OCI-LY7 (cell line): ENCODE measurements around the gene VAV1. TPM values are rescaled to one million over a fixed set of nuclear protein-coding genes. Genes with fewer than 3 reads are reported as not detected.

Experiments
- BruUV-seq: library from RNA; stranded (reverse); fragments of 400-500 nt; replicated peaks from 2 replicates; lab custom pipeline; 2021; lab: Mats Ljungman, UMichigan
- CTCF ChIA-PET: fragments of 300-600 bp; sonication (Branson Sonifier 250); formaldehyde crosslinking; loops from one replicate; lab custom pipeline; 2022; ENCODE audit warnings: antibody characterized with exemption; ENCODE audit not compliant: unreplicated experiment; lab: Charles Lee
- POLR2A ChIA-PET: fragments of 300-600 bp; sonication (Branson Sonifier 250); formaldehyde crosslinking; loops from one replicate; lab custom pipeline; 2022; ENCODE audit warnings: antibody characterized with exemption; lab: Charles Lee
- DNase-seq: peaks from one replicate; pipeline ENCODE4 v3.0.0-alpha.2; 2015; ENCODE audit warnings: low spot score
- H2AFZ ChIP-seq: fragments of 200-600 bp; sonication (generic), shearing (Covaris generic); 2 replicates; pipeline ENCODE4 v1.6.1; 2014; ENCODE audit warnings: mild to moderate bottlenecking, antibody characterized with exemption, low read length, moderate library complexity
- H3K27ac ChIP-seq: fragments of 200-600 bp; sonication (generic); 2 replicates; pipeline ENCODE4 v1.5.1; 2014; ENCODE audit warnings: mixed run types, low read depth, mild to moderate bottlenecking, moderate library complexity, low read length, inconsistent platforms; ENCODE audit not compliant: poor library complexity, severe bottlenecking
- H3K36me3 ChIP-seq: fragments of 200-600 bp; sonication (generic); 2 replicates; pipeline ENCODE4 v1.6.1; 2014; ENCODE audit warnings: mild to moderate bottlenecking, antibody characterized with exemption, low read length, moderate library complexity, mixed read lengths; ENCODE audit not compliant: insufficient read depth
- H3K4me1 ChIP-seq: fragments of 200-600 bp; sonication (generic); 2 replicates; pipeline ENCODE4 v1.5.1; 2014; ENCODE audit warnings: mild to moderate bottlenecking, low read length; ENCODE audit not compliant: insufficient read depth, poor library complexity, severe bottlenecking
- H3K4me2 ChIP-seq: fragments of 200-600 bp; sonication (generic); 2 replicates; pipeline ENCODE4 v1.6.1; 2014; ENCODE audit warnings: mild to moderate bottlenecking, low read length
- H3K4me3 ChIP-seq: fragments of 200-600 bp; sonication (generic); 2 replicates; pipeline ENCODE4 v1.5.1; 2014; ENCODE audit warnings: mild to moderate bottlenecking, low read depth, low read length; ENCODE audit not compliant: poor library complexity, severe bottlenecking
- H3K79me2 ChIP-seq: fragments of 200-600 bp; sonication (generic); 2 replicates; pipeline ENCODE4 v1.6.1; 2016; ENCODE audit warnings: low read depth, mild to moderate bottlenecking, low read length, moderate library complexity, mixed read lengths; ENCODE audit not compliant: insufficient read depth
- H3K9me2 ChIP-seq: fragments of 200-600 bp; sonication (generic); 2 replicates; pipeline ENCODE4 v1.6.1; 2016; ENCODE audit warnings: mild to moderate bottlenecking, low read length, mixed read lengths; ENCODE audit not compliant: insufficient read depth
- H3K9me3 ChIP-seq: fragments of 200-600 bp; sonication (generic); 2 replicates; pipeline ENCODE4 v1.6.1; 2014; ENCODE audit warnings: mild to moderate bottlenecking, mixed run types, low read length, mixed read lengths
- H4K20me1 ChIP-seq: fragments of 200-600 bp; sonication (generic); 2 replicates; pipeline ENCODE4 v1.6.1; 2014; ENCODE audit warnings: mild to moderate bottlenecking, antibody characterized with exemption, low read length, moderate library complexity, mixed read lengths; ENCODE audit not compliant: insufficient read depth
- EZH2phosphoT487 ChIP-seq: fragments of 200-600 bp; sonication (generic); IDR thresholded peaks from 2 replicates; pipeline ENCODE4 v1.6.1; 2018; ENCODE audit warnings: low read depth, borderline replicate concordance, mild to moderate bottlenecking, mixed run types, antibody characterized with exemption, low read length, moderate library complexity, mixed read lengths
- intact Hi-C: fragments of 100-400 bp; cut with micrococcal nuclease; formaldehyde crosslinking; loops from one replicate; pipeline ENCODE4 v1.10.0; 2022; ENCODE audit not compliant: unreplicated experiment
- total RNA-seq, 2 experiments: library from RNA; depleted of rRNA in 1 of 2; stranded (reverse); fragments of >200 nt in 1 of 2; shearing (Covaris generic) in 1 of 2; gene quantifications; 2 replicates each; pipeline ENCODE4 v1.2.3, GENCODE V29; 2014 to 2022
- TF ChIP-seq, protein P1 (sequence below): fragments of 200-600 bp; sonication (generic); conservative IDR thresholded peaks from 2 replicates; pipeline ENCODE4 v1.5.1; 2014; ENCODE audit warnings: mild to moderate bottlenecking, antibody characterized with exemption, low read length, moderate library complexity, mixed read lengths

VAV1 gene
- total RNA-seq, 2 experiments from 2014 or later: 90.7 to 107 TPM

DNA sequence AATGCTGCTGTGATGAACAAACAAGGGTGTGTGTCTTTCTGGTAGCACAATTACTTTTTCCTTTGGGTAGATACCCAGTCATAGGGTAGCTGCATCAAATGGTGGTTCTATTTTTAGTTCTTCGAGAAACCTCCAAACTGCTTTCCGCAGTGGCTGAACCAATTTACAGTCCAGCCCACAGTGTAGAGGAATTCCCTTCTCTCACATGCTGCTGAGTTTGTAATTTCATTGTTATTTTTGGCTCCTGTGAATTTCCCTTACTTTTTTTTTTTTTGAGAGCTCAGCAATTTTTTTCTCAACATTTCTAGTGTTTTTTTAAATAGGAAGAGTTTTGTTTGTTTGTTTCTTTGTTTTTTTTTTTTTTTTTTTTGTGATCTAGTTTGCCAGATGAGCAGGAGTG lies 77.4 kb downstream of the VAV1 start:
- CTCF ChIA-PET: no interaction called here

DNA sequence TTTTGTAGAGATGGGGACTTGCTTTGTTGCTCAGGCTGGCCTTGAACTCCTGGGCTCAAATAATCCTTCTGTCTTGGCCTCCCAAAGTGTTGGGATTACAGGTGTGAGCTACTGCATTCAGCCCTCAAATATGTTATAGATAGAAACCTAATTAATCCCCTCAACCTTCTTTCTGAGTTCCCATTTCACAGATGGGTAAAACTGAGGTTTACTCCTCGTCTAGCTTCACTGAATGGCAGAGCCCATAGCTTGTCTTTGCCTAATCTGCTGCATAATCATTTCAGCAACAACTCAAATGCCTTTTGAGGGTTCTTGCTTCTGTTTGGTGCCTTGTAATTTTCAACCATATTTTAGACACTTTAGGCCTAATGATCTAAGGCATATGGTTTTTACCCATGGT lies 78.9 kb downstream of the VAV1 start:
- POLR2A ChIA-PET: no interaction called here
- BruUV-seq: no TSS peak
- Histone ChIP-seq H3K9me2 (no peaks in the 10 kb centered on the region), H3K4me3 (no peak overlapping the region), H3K4me2 (no peak overlapping the region), H4K20me1 (no peaks in the 10 kb centered on the region), H3K4me1 (no peaks in the 10 kb centered on the region), H3K79me2 (no peaks in the 10 kb centered on the region), H3K36me3 (peaks cover 80% of the 10 kb centered on the region), H3K27ac (no peak overlapping the region), H3K9me3 (no peaks in the 10 kb centered on the region), H2AFZ (no peak overlapping the region)
- CTCF ChIA-PET: no interaction called here
- DNase-seq: no peak
- intact Hi-C loops: no loop called here
- TF ChIP-seq, protein P1, sequence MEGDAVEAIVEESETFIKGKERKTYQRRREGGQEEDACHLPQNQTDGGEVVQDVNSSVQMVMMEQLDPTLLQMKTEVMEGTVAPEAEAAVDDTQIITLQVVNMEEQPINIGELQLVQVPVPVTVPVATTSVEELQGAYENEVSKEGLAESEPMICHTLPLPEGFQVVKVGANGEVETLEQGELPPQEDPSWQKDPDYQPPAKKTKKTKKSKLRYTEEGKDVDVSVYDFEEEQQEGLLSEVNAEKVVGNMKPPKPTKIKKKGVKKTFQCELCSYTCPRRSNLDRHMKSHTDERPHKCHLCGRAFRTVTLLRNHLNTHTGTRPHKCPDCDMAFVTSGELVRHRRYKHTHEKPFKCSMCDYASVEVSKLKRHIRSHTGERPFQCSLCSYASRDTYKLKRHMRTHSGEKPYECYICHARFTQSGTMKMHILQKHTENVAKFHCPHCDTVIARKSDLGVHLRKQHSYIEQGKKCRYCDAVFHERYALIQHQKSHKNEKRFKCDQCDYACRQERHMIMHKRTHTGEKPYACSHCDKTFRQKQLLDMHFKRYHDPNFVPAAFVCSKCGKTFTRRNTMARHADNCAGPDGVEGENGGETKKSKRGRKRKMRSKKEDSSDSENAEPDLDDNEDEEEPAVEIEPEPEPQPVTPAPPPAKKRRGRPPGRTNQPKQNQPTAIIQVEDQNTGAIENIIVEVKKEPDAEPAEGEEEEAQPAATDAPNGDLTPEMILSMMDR: no peak
- TF ChIP-seq EZH2phosphoT487: no peak

More for the DNA sequence above, 77.4 kb downstream of the VAV1 start:
- H3K27ac ChIP-seq: no peak overlapping the region
- no peaks in the 10 kb centered on the region for H3K4me1 ChIP-seq
- no TSS peak for BruUV-seq
- no peak overlapping the region for H3K4me3 ChIP-seq
- no peaks in the 10 kb centered on the region for H4K20me1 ChIP-seq
- H3K36me3 ChIP-seq: peaks cover 67% of the 10 kb centered on the region
- H2AFZ ChIP-seq: no peak overlapping the region
- intact Hi-C loops: no loop called here
- H3K9me2 ChIP-seq: no peaks in the 10 kb centered on the region
- POLR2A ChIA-PET: no interaction called here
- DNase-seq: no peak
- no peaks in the 10 kb centered on the region for H3K9me3 ChIP-seq
- H3K4me2 ChIP-seq: no peak overlapping the region
- no peaks in the 10 kb centered on the region for H3K79me2 ChIP-seq
- TF ChIP-seq EZH2phosphoT487: no peak
- TF ChIP-seq, protein P1: no peak

DNA sequence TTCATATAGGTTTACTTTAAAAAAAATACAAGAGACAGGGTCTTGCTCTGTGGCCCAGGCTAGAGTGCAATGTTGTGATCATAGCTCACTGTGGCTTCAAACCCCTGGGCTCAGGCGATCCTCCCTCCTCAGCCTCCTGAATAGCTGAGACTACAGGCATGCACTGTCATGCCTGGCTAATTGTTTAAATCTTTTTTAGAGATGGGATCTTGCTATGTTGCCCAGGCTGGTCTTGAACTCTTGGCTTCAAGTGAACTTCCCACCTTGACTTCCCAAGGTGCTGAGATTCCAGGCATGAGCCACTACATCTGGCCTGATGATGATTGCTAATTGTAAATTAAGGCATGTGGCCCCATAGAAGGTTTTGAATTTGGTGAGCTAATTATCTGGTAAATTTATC lies 79.5 kb downstream of the VAV1 start:
- Histone ChIP-seq H3K4me1 (no peaks in the 10 kb centered on the region), H3K79me2 (no peaks in the 10 kb centered on the region), H4K20me1 (no peaks in the 10 kb centered on the region), H3K9me3 (no peaks in the 10 kb centered on the region), H2AFZ (no peak overlapping the region), H3K4me2 (no peak overlapping the region), H3K4me3 (no peak overlapping the region), H3K27ac (no peak overlapping the region), H3K36me3 (peaks cover 84% of the 10 kb centered on the region), H3K9me2 (no peaks in the 10 kb centered on the region)
- intact Hi-C loops: no loop called here
- BruUV-seq: no TSS peak
- ChIA-PET CTCF (no interaction called here), POLR2A (no interaction called here)
- DNase-seq: no peak
- TF ChIP-seq, protein P1: no peak
- no peak for TF ChIP-seq EZH2phosphoT487
